ENCODE results near the gene HOXD3.

The HOXD3 gene
- 0 to 0.30 (median 0) reads per million in 9 experiments for total RNA-seq

GRCh38 chr2:176156807-176157498, at the start of gene HOXD3:
Gene HOXD3, plus strand, starts transcription at chr2:176157307. Its CDS starts 11,808 bp downstream, at chr2:176169115.
- ATAC-seq (replicated peaks): no peak
- Mint-ChIP-seq H3K27me3 (peaks cover 87 to 100% of the 10 kb centered on the region in 2 donors), H3K27ac (no peak within 1 kb of the TSS), H3K4me1 (ENCODE audit: low read depth in 2 of 2) (peaks cover 9 to 11% of the 10 kb centered on the region in 2 donors), H3K9me3 (no peaks in the 10 kb centered on the region), H3K36me3 (ENCODE audit: insufficient read depth) (peaks cover 18% of the 10 kb centered on the region), H3K4me3 (peak within 1 kb of the TSS; percentile 50 to 58)
- DNase-seq: no peak

- H3K4me1 Mint-ChIP-seq (ENCODE audit: low read depth in 2 of 2): peaks cover 14 to 27% of the 10 kb centered on the region in 2 donors
- no peak for DNase-seq
- no peak overlapping the region for H3K4me3 Mint-ChIP-seq
- no peak overlapping the region for H3K27ac Mint-ChIP-seq
- peaks cover 81 to 90% of the 10 kb centered on the region in 2 donors for H3K27me3 Mint-ChIP-seq
- no peaks in the 10 kb centered on the region for H3K9me3 Mint-ChIP-seq
- H3K36me3 Mint-ChIP-seq (ENCODE audit: insufficient read depth): peaks cover 56% of the 10 kb centered on the region
- ATAC-seq (replicated peaks): no peak
Measured at GRCh38 chr2:176107731-176108181, 49.4 kb upstream of the HOXD3 start.

GRCh38 chr2:176109192-176109901, 47.8 kb upstream of the HOXD3 start:
- Mint-ChIP-seq H3K4me3 (peak overlapping the region in 1 of 2 donors; percentile 44), H3K36me3 (ENCODE audit: insufficient read depth) (peaks cover 52% of the 10 kb centered on the region), H3K4me1 (ENCODE audit: low read depth in 2 of 2) (peaks cover 14 to 22% of the 10 kb centered on the region in 2 donors), H3K9me3 (no peaks in the 10 kb centered on the region), H3K27me3 (peaks cover 79 to 90% of the 10 kb centered on the region in 2 donors), H3K27ac (peak overlapping the region in 1 of 2 donors; percentile 51)
- ATAC-seq (replicated peaks): no peak
- no peak for DNase-seq

- Mint-ChIP-seq H3K9me3 (no peaks in the 10 kb centered on the region), H3K27me3 (peaks cover 76 to 90% of the 10 kb centered on the region in 2 donors), H3K4me1 (ENCODE audit: low read depth in 2 of 2) (peaks cover 14 to 18% of the 10 kb centered on the region in 2 donors), H3K36me3 (ENCODE audit: insufficient read depth) (peaks cover 46% of the 10 kb centered on the region), H3K4me3 (no peak overlapping the region), H3K27ac (peak overlapping the region in 1 of 2 donors; percentile 51)
- DNase-seq (no peak), ATAC-seq (replicated peaks) (no peak)
Measured at GRCh38 chr2:176109946-176110345, 47.2 kb upstream of the HOXD3 start.

GRCh38 chr2:176110415-176111308, 46.4 kb upstream of the HOXD3 start:
- Mint-ChIP-seq H3K4me1 (ENCODE audit: low read depth in 2 of 2) (peaks cover 12 to 14% of the 10 kb centered on the region in 2 donors), H3K9me3 (no peaks in the 10 kb centered on the region), H3K27ac (no peak overlapping the region), H3K27me3 (peaks cover 73 to 86% of the 10 kb centered on the region in 2 donors), H3K4me3 (peak overlapping the region in 1 of 2 donors; percentile 42), H3K36me3 (ENCODE audit: insufficient read depth) (peaks cover 42% of the 10 kb centered on the region)
- no peak for DNase-seq
- ATAC-seq (replicated peaks): no peak

GRCh38 chr2:176111309-176111663, 45.8 kb upstream of the HOXD3 start:
- no peak for DNase-seq

GRCh38 chr2:176111846-176112374, 45.2 kb upstream of the HOXD3 start:
- no peak for DNase-seq
- H3K27ac Mint-ChIP-seq: no peak overlapping the region
- H3K27me3 Mint-ChIP-seq: peaks cover 76 to 86% of the 10 kb centered on the region in 2 donors
- no peaks in the 10 kb centered on the region for H3K9me3 Mint-ChIP-seq
- H3K36me3 Mint-ChIP-seq (ENCODE audit: insufficient read depth): peaks cover 42% of the 10 kb centered on the region
- peaks cover 5 to 7% of the 10 kb centered on the region in 2 donors for H3K4me1 Mint-ChIP-seq (ENCODE audit: low read depth in 2 of 2)
- ATAC-seq (replicated peaks): no peak
- H3K4me3 Mint-ChIP-seq: no peak overlapping the region

More at GRCh38 chr2:176111309-176111663, 45.8 kb upstream of the HOXD3 start:
- no peaks in the 10 kb centered on the region for H3K9me3 Mint-ChIP-seq
- peaks cover 6 to 10% of the 10 kb centered on the region in 2 donors for H3K4me1 Mint-ChIP-seq (ENCODE audit: low read depth in 2 of 2)
- peaks cover 73 to 86% of the 10 kb centered on the region in 2 donors for H3K27me3 Mint-ChIP-seq
- H3K27ac Mint-ChIP-seq: no peak overlapping the region
- peaks cover 39% of the 10 kb centered on the region for H3K36me3 Mint-ChIP-seq (ENCODE audit: insufficient read depth)
- H3K4me3 Mint-ChIP-seq: peak overlapping the region in 1 of 2 donors; percentile 42
- no peak for ATAC-seq (replicated peaks)

GRCh38 chr2:176112375-176113302, 44.5 kb upstream of the HOXD3 start:
- Mint-ChIP-seq H3K9me3 (no peaks in the 10 kb centered on the region), H3K4me3 (no peak overlapping the region), H3K27me3 (peaks cover 83 to 90% of the 10 kb centered on the region in 2 donors)

GRCh38 chr2:176114120-176114929, 42.8 kb upstream of the HOXD3 start:
- peaks cover 7 to 11% of the 10 kb centered on the region in 2 donors for H3K4me1 Mint-ChIP-seq (ENCODE audit: low read depth in 2 of 2)
- ATAC-seq (replicated peaks) (no peak), DNase-seq (no peak)
- H3K9me3 Mint-ChIP-seq: no peaks in the 10 kb centered on the region
- peaks cover 43% of the 10 kb centered on the region for H3K36me3 Mint-ChIP-seq (ENCODE audit: insufficient read depth)
- peaks cover 90 to 97% of the 10 kb centered on the region in 2 donors for H3K27me3 Mint-ChIP-seq
- H3K4me3 Mint-ChIP-seq: no peak overlapping the region
- H3K27ac Mint-ChIP-seq: no peak overlapping the region

More at GRCh38 chr2:176112375-176113302, 44.5 kb upstream of the HOXD3 start:
- Mint-ChIP-seq H3K27ac (no peak overlapping the region), H3K4me1 (ENCODE audit: low read depth in 2 of 2) (peaks cover 3 to 7% of the 10 kb centered on the region in 2 donors), H3K36me3 (ENCODE audit: insufficient read depth) (peaks cover 48% of the 10 kb centered on the region)
- ATAC-seq (replicated peaks): no peak
- DNase-seq: no peak

- Mint-ChIP-seq H3K27ac (no peak overlapping the region), H3K36me3 (ENCODE audit: insufficient read depth) (peaks cover 39% of the 10 kb centered on the region), H3K4me3 (no peak overlapping the region), H3K4me1 (ENCODE audit: low read depth in 2 of 2) (peaks cover 7 to 9% of the 10 kb centered on the region in 2 donors), H3K27me3 (peaks cover 90 to 97% of the 10 kb centered on the region in 2 donors), H3K9me3 (no peaks in the 10 kb centered on the region)
- DNase-seq (no peak), ATAC-seq (replicated peaks) (no peak)
Measured at GRCh38 chr2:176114930-176115625, 42.0 kb upstream of the HOXD3 start.
